Measurements from ENCODE around the gene ZNF587.
A peak's percentile ranks its signal among the peaks of the same experiment; 100 is the strongest.
"Not testable (repeated sequence)": the region's sequence is repeated elsewhere in the genome, so short reads cannot be mapped to it uniquely, and the experiment has no call there.

Gene ZNF587

GRCh38 chr19:57849666-57850473 lies at the start of gene ZNF587:
Gene ZNF587 (plus strand): TSS chr19:57849859. CDS start chr19:57850039, 180 bp downstream.
- peak; percentile 91 for DNase-seq

GRCh38 chr19:57800696-57801095 lies 49.0 kb upstream of the ZNF587 start:
- no peak for DNase-seq

- DNase-seq: no peak
These were observed 47.4 kb upstream of the ZNF587 start for GRCh38 chr19:57802269-57802668.

- DNase-seq: no peak
These were observed 46.4 kb upstream of the ZNF587 start for GRCh38 chr19:57803265-57803593.

GRCh38 chr19:57803594-57804325 lies 45.9 kb upstream of the ZNF587 start:
- no peak for DNase-seq

GRCh38 chr19:57807541-57807940 lies 42.1 kb upstream of the ZNF587 start:
- DNase-seq: no peak

- DNase-seq: not testable (repeated sequence)
These were observed 39.0 kb upstream of the ZNF587 start for GRCh38 chr19:57810410-57811295.

GRCh38 chr19:57812226-57812625 lies 37.4 kb upstream of the ZNF587 start:
- DNase-seq: no peak

- not testable (repeated sequence) for DNase-seq
These were observed 36.5 kb upstream of the ZNF587 start for GRCh38 chr19:57812975-57813820.

GRCh38 chr19:57813919-57814504 lies 35.6 kb upstream of the ZNF587 start:
- DNase-seq: no peak

- peak; percentile 91 for DNase-seq
These were observed 35.0 kb upstream of the ZNF587 start, which contains the start of gene ZNF552 for GRCh38 chr19:57814505-57815246. Gene ZNF552 (minus strand): TSS chr19:57814913. CDS start chr19:57814743, 170 bp downstream.

- no peak for DNase-seq
These were observed 34.2 kb upstream of the ZNF587 start for GRCh38 chr19:57815247-57816075.

GRCh38 chr19:57816652-57817051 lies 33.0 kb upstream of the ZNF587 start:
- no peak for DNase-seq

GRCh38 chr19:57817976-57818375 lies 31.7 kb upstream of the ZNF587 start:
- DNase-seq: no peak

GRCh38 chr19:57818378-57818777 lies 31.3 kb upstream of the ZNF587 start:
- DNase-seq: no peak

GRCh38 chr19:57819475-57820148 lies 30.0 kb upstream of the ZNF587 start:
- peak; percentile 93 for DNase-seq

- no peak for DNase-seq
These were observed 29.1 kb upstream of the ZNF587 start for GRCh38 chr19:57820599-57820998.

- not testable (repeated sequence) for DNase-seq
These were observed 28.6 kb upstream of the ZNF587 start for GRCh38 chr19:57821095-57821494.

- not testable (repeated sequence) for DNase-seq
These were observed 28.2 kb upstream of the ZNF587 start for GRCh38 chr19:57821501-57821900.

All from activated effector memory CD4-positive, alpha-beta T cell treated with anti-CD3 and anti-CD28 coated beads, Interleukin-2, amount 50 U/mL, for 16 hours (primary cell).